ENCODE data around the gene AUTS2.

AUTS2 gene

DNA sequence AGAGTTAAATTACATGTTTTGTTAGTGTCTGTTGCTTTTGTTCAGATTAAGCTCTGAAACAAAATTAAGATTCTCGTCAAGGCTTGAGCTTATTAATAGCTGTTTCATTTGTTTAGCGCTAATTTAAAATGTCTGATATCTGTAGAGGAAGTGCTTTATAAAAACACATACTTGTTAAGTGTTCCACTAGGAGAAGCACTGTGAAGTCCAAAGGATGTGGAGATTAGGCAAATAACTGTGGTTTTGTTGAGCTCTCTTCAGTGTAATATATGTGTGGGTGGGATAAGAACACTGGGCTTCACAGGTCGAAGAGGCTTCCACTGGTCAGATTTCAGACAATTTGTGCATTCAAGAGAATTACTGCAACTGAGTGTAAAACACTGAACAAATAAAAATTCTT lies 242.0 kb downstream of the AUTS2 start:
- in situ Hi-C loops (cut with MboI; ENCODE audit: low sequenced_read_pairs): no loop called here

DNA sequence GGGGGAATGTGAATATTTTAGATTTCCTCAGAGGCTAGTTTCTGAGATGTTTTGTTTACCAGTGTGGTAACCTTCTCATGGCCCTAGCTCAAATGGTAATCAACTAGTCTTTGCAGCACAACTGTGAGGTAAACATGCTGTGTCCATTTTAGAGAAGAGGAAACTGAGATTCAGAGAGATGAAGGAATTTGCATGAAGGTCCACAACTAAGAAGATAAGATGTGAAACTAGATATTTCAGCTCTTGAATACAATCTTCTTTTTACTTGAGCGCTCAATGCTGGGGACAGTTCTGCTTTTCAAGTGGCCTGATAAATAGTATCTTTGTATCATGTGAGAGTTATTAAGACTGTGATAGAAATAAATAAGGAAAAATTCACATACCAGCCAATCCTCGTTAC lies 245.4 kb downstream of the AUTS2 start:
- in situ Hi-C loops (cut with MboI; ENCODE audit: low sequenced_read_pairs): no loop called here

DNA sequence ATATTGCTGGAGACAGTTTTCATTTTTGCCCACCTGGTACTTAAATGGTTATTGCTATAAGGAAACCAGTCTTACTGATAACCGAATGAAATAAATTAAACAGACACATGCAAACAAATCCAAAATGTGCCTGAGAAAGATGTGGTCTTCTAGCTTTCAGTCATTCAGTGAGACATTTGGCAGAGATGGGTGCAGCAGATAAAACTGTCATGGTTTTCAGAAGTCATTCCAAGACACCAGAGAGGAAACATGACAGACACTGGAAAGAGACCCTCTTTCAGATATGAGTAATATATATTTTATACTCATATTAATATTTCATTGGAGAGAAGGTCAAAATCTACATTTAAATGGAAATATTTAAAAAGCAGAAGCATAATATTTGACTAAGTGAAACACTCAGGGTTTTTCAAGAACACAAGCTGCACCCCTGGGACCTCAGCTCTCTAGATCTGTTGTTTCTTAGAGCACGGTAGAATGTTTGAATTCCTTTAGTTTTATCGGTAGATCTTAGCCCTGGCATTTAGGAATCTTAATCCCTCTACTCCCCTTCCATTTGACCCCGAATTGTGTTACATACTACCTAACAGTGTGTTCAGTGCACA lies 246.1 kb downstream of the AUTS2 start:
- in situ Hi-C loops (cut with MboI; ENCODE audit: low sequenced_read_pairs): no loop called here

DNA sequence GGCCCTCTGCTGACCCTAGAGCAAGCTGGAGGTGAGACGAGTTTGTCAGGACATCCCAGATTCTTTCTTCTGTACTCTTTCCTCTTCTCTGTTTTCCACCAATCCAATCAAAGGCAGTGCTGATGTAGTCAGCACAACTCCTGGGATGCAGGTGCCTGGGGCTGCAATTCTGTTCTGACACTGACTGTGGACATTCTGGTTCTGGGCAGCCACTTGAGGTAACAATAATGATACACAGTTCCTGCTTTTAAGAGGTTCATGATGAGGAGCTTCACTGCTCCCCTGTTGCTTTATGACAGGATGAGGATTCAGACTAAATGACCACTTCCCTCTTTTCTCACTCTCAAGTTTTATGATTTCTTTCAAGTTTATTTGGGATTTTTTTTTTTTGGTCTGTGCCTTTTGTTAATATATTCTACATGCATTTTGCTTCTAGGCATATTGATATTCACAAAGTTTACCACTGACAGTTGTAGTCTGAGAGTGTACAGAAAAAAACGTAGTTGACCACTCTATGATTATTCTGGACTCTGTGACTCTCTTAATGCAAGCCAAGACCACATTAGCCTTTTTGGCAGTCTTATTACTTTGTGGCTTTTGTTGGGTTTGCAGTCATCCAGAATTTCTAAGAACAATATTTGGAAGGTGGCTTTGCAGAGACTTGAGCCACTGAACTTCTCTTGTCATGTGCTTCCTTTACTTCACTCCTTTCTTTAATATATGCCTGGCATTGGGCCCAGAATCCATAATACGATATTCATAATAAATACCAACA lies 247.6 kb downstream of the AUTS2 start:
- in situ Hi-C loops (cut with MboI; ENCODE audit: low sequenced_read_pairs): no loop called here

DNA sequence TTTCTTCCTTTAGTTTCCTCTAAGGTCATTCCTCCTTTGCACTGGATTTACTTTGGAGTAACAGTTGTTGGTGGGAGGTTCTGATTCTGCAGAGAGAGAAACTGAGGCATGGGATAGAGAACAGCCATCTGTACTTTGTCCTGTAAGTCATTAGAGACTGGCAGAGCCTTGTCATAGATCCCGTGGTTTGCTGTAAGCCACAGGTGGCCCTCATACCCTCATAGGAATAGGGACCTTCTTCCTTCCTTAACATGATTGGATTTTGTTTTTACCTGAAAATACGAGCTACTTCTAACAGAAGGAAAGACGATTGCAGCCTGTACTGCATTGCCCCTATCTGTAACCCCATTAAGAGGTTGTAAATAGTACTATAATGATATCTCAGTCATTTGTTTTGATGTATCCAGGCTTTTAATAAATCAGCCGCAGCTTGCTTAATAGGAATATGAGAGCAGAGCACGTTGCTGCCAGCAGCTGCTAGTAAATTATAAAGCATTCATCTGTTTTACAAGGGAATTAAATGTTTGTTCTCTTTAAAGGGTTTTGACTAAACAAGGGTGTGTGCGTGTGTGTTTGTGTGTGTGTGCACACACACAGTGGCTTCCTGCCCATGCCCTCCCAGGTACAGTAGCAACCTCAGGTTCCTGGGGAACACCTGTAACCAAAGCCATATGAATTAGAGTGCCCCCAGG lies 249.8 kb downstream of the AUTS2 start:
- in situ Hi-C loops (cut with MboI; ENCODE audit: low sequenced_read_pairs): no loop called here

DNA sequence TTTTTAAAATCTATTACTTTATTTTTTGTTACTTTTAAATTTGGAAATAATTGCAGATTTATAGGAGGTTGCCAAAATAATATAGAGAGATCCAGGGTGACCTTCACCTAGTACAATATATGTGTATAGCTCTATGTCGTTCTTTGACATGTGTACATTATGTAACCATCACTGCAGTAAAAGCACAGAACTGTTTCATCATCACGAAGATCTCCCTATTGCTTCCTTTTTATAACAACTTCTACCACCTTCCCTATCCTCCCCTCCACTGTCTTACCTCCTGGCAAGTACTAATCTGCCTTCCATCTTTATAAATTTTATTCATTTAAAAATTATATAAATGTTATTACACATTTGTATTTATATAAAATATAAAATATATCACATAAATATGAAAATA lies 251.0 kb downstream of the AUTS2 start:
- in situ Hi-C loops (cut with MboI; ENCODE audit: low sequenced_read_pairs): no loop called here

DNA sequence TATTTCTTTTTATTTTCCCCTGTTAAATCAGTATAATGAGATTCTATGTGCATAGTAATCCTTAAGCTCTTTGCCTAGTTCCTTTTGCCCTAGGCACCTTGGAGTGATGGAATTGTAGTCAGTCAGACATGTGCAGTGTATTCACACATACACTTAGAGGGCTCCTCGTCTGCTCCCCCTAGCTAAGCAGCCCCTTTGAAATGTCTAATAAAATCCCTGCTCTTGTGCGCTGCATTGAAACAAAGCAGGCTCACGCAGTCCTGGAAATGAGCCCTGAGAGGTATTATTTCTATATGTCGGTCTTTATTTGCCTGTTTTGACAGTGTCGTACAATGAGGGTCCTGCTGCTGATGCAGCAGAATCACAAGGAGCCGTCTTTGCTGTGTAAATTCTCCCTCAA lies 258.7 kb downstream of the AUTS2 start:
- in situ Hi-C loops (cut with MboI; ENCODE audit: low sequenced_read_pairs): no loop called here

DNA sequence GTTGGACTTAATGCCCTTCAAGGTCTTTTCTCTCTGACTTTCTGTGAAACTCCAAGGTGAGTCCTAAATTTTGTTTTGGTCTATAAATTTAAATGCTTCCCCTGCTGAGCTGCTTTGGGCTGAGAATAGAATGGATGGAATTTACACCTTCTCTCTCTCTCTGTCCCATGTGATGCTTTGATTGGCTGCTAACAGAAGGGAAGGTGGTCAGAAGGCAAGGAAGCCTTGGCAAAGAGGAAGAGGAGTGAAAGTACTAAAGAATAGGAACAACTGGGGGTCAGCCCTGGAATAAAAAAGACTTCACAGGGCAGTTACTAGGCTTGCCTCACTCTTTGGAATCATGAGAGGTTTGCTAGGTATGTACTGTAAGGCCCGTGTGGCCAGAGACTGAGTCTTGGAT lies 260.2 kb downstream of the AUTS2 start:
- in situ Hi-C loops (cut with MboI; ENCODE audit: low sequenced_read_pairs): no loop called here

DNA sequence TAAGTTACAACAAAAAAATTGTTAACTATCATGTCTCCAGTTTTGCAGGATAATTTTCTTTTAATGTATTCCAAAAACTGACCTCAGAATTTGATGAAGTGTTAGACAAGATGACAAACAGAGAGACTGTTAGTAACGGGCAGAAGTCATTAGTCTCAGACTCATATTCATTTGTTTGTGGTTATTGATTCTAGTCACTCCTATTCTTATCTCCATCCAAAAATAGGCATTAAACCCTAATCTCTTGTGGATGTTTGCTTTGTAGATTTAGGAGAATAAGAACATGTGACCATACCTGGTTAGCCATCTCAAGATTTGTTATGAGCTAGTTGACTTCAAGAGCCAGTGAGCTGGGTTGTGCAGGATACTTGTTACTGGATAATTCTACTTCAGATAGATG lies 261.1 kb downstream of the AUTS2 start:
- in situ Hi-C loops (cut with MboI; ENCODE audit: low sequenced_read_pairs): no loop called here

DNA sequence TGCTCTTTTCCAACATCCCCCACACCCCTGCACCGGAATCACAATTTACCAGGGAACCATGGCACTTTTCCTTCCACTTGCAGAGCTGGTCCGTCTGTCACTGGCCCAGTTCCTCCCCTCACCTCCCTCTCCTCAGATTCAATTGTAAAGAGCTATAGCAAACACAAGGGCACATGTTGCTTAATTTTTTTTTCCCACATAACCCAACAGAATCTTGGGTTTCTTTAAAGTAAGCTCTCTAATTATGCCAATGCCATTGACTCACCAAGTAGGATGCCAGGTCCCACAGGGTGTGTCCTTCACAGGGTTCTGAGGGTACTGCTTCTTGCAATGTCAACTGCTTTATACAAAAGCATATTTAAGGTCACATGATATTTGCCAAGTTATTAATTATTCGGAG lies 262.2 kb downstream of the AUTS2 start:
- in situ Hi-C loops (cut with MboI; ENCODE audit: low sequenced_read_pairs): no loop called here

DNA sequence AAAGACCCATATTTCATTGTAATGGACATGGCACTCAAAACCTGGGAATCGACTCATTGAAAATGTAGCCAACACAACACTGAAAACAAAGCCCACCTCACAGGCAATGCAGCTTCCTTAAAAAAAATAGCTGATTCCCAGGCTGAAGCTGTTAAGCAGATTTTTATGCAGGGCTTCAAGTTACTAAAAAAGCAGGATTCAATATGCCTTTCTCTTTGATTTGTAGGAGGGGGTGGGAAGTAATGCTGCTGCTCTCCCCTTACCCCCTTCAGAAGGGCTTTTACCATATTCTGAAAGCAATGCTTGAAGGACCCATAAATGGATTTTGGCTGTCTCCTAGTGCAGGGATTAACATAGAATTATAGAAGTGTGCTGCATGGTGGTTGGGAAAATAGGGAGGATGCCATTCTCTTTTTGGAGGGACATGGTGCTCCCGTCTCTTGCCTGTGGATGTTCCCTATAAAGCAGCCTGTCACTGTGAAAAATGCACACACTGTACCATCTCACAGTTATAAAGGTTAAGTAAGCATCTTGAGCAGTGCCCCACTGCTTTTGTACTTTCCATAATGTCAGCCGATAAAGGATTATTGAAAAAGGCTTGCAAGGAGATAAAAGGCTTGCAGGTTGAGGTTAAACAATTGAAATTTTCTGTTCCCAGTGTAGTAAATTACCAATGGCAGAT lies 262.8 kb downstream of the AUTS2 start:
- in situ Hi-C loops (cut with MboI; ENCODE audit: low sequenced_read_pairs): no loop called here

DNA sequence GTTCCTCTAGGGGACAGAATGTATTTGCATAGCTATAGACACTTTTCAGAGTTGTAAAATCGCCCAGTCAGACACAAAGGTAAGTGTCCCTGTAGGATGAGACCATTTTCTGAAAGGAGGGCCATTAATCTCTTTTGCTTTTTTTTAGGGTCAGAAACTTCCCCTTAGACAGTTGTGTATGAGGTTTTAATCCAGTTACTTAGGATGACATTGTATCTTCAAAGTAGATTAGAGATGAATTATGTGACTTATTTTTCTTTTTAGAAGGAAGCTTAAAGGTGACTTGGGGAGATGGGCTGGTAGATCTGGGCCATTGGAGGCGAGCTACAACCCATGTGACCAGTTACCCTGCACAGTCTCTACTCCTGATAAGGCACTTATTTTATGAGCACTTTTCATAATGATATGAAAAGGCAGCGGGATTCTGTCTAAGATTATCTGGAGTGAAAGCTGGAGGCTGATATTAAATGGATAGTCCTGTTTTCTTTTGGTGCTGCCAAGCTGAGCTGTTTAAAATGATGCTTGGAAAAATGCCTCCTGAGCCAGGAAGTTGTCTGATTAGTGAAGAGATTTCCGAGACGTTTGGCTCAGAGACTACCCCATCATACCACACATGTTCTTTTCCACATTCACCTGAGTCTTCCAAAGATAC lies 264.3 kb downstream of the AUTS2 start:
- in situ Hi-C loops (cut with MboI; ENCODE audit: low sequenced_read_pairs): no loop called here

DNA sequence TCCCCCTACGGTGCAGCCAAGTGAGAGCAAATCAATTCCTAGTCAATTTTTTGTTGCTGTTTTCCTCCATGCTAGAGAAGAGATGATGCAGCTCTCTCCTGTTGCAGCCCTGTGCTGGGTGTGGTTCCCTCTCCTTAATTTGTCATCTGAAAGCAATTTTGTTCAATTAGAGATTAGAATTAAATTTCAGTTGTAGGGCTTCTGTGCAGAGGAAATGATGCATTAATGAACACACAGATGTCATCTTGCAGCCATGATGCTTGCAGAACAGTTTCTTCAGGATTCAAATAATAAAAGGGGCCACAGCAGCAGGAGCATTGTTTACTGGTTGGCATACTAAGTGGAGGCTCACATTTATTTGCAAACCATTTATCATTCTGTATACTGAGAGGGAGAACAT lies 266.0 kb downstream of the AUTS2 start:
- in situ Hi-C loops (cut with MboI; ENCODE audit: low sequenced_read_pairs): no loop called here

DNA sequence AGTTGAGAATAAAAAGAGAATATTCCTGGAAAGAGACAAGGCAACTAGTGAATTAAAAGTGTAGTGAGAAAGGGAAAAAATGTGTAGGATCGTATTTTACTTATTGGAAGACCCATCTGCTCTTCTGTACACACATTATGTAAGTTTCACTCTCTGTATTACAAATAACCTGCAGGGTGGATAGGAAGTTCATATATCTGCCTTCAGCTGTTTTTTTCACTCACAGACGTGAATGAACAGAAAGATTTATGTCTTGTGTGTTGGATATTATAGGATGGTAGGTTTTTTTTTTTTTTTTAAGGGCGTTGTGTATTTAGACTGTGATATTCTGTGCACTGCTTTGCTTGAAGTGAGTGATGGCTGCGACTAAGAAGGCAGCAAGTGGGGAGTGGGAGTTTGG lies 266.5 kb downstream of the AUTS2 start:
- in situ Hi-C loops (cut with MboI; ENCODE audit: low sequenced_read_pairs): no loop called here

DNA sequence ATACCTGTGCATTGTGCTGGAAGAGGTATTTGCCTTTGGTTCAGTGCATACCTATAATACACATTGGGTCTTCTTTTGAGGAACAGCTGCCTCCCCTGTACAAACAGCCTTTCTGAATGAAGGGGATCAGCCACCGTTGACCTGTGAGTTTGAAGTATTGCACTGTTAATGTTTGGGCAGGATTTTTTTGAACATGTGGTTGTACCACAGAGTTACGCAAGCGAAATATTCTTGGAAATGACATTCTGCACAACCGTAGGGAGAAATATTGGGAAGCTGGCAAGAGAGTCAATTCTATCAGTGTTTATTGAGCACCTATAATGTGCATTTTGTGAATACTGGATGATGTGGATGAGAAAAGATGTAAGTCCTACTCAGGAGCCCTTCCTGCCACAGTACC lies 270.6 kb downstream of the AUTS2 start:
- in situ Hi-C loops (cut with MboI; ENCODE audit: low sequenced_read_pairs): no loop called here

DNA sequence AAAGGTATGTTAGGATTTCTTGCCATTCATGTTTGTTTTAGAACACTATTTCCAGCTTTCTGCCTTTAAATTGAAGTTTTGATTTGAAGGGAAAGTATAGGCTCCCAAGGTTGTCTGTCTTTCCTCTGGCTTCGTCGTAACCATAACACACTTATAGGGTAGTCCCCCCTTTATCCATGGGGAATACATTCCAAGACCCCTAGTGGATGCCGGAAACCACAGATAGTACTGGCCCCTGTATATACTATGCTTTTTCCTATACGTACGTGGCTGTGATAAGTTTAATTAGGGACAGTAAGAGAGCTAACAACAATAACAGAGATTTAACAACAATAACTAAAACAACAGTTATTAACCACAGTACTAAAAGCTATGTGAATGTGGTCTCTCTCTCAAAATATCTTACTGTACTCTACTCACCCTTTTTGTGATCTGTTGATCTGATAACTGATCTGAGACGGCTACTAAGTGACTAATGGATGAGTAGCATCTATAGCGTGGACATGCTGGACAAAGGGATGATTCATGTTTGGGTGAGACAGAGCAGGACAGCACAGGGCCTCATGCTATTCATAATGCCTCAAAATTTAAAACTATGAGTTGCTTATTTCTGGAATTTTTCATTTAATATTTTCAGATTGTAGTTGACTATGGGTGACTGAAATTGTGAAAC lies 273.1 kb downstream of the AUTS2 start:
- in situ Hi-C loops (cut with MboI; ENCODE audit: low sequenced_read_pairs): no loop called here

DNA sequence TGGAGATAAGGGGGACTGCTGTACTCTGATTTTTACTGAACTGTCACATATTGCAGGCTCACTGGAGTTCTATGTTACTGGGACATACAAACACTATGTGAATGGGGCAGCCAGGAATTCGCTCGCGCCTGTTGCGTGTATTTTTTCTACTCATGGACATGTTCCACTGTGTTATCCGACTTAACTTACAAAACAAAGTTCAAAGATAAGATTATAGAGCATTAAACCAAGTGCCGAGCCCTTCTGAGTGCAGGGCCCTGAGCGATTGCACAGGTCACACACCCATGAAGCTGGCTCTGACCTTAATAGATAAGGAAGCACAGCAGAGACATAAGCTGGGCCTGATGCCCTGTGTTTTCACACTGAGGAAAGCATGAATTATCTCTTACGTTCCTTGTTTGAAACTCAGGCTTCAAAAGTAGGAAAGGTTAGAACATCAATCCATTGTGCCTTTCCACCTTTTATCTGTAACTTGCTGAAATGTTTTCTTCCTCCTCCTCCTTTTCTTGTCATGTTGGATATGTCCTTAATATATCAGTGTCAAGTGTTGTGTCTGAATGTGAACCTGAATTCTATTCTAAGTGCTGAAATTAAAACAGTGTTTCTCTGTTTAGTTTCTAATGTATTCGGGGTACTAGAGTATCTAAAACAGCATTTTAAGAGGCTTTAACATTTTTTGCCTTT lies 273.8 kb downstream of the AUTS2 start:
- in situ Hi-C loops (cut with MboI; ENCODE audit: low sequenced_read_pairs): no loop called here

DNA sequence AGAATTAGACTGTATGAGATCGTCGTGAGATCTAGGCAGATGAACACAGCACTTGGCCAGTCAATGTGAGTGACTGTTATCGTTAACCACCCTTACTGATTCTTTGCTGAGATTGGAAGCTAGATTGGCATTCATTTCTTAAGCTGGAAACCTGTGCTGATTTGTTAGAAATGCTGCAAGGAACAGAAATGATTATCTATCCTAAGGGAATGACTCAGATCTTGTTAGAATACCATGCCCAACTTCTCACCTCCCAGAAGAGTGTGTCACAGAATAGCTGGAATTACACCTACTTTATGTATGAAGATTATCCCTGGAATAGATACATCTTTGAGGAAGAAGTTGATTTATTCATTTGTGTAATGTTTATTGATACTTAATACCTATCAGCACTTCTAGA lies 275.2 kb downstream of the AUTS2 start:
- in situ Hi-C loops (cut with MboI; ENCODE audit: low sequenced_read_pairs): no loop called here

DNA sequence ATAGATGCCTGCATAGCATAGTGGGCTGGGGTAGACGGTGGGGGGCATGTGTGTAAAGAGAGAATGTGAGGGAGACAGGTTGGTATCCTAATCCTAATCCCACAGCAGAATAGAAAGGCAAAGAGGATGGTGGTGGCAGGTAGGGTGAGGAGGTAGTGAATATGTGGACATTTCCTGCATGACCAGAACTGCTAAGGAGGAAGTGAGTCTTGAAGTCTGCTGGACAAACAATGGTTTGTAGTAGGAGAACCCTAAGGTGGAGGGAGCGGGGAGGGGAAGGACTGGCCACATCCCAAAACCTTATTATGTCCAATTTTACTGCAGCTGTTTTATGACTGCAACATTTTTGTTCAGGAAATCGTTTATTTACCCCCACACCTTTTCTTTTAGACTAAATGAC lies 279.7 kb downstream of the AUTS2 start:
- in situ Hi-C loops (cut with MboI; ENCODE audit: low sequenced_read_pairs): no loop called here

DNA sequence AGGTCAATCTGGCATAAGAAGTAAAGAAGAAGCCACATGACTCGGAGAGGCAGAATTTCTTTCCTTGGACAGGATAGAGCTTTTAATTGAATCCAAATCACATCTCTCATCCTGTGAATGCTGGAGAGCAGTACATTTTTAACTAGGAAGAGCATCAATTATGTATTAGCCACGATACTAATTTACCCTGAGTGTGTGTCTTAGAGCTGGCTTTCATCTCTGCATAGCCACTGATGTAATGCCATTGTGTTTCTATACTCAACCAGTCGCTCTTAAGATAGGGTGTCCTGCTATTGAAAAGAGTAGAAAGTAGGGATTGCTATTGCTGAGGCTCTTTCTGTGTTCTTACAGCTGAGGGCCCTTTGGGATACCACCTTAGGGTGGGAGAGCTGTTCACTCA lies 280.3 kb downstream of the AUTS2 start:
- in situ Hi-C loops (cut with MboI; ENCODE audit: low sequenced_read_pairs): no loop called here
